Kidney (tissue), 14 donors: ENCODE measurements around the gene FSTL5. TPM values are rescaled to one million over a fixed set of nuclear protein-coding genes. Genes with fewer than 3 reads are reported as not detected.
A peak's percentile ranks its signal among the peaks of the same experiment; 100 is the strongest.

Experiments
- DNase-seq, 5 donors: peaks; one replicate each; pipeline ENCODE4 v3.0.0-alpha.2; 2013 to 2020
- FAIRE-seq: peaks from 2 replicates; lab custom pipeline; 2012; peaks lifted over from hg19 to GRCh38; lab: Jason Lieb, UNC
- H3K27ac ChIP-seq, 2 donors: one replicate each; pipeline ENCODE4 v1.7.0; 2013; ENCODE audit warnings: low read depth in 2 of 2, low read length in 2 of 2, inconsistent platforms in 1 of 2
- H3K27me3 ChIP-seq: one replicate; pipeline ENCODE4 v1.7.1; 2013; ENCODE audit warnings: low read length, inconsistent platforms; ENCODE audit not compliant: control insufficient read depth, insufficient read depth
- H3K36me3 ChIP-seq, 3 donors: one replicate each; pipeline versions ENCODE4 v1.7.0 to v1.7.1; 2013; ENCODE audit warnings: low read length in 3 of 3, control low read depth in 1 of 3, inconsistent platforms in 1 of 3; ENCODE audit not compliant: insufficient read depth in 3 of 3, control insufficient read depth in 2 of 3
- H3K4me1 ChIP-seq, 3 donors: one replicate each; pipeline versions ENCODE4 v1.7.0 to v1.7.1; 2013; ENCODE audit warnings: low read length in 3 of 3, inconsistent platforms in 1 of 3, low read depth in 1 of 3; ENCODE audit not compliant: control insufficient read depth in 2 of 3, insufficient read depth in 2 of 3
- H3K4me3 ChIP-seq, 3 donors: one replicate each; pipeline versions ENCODE4 v1.7.0 to v1.8.1; 2013; ENCODE audit warnings: low read length in 3 of 3, control low read depth in 1 of 3, inconsistent platforms in 1 of 3
- H3K9ac ChIP-seq, 3 donors: one replicate each; pipeline versions ENCODE4 v1.7.0 to v1.7.1; 2013; ENCODE audit warnings: low read length in 3 of 3, control low read depth in 1 of 3, inconsistent platforms in 1 of 3
- H3K9me3 ChIP-seq, 3 donors: one replicate each; pipeline versions ENCODE4 v1.7.0 to v1.7.1; 2013; ENCODE audit warnings: low read length in 3 of 3, control low read depth in 1 of 3, inconsistent platforms in 1 of 3; ENCODE audit not compliant: control insufficient read depth in 2 of 3, insufficient read depth in 1 of 3
- intact Hi-C: fragments of 100-400 bp; cut with DNase I; formaldehyde crosslinking; loops from one replicate; pipeline ENCODE4 v1.11.1; 2022
- polyA plus RNA-seq: library from polyadenylated mRNA; stranded (reverse); fragments of 350-450 nt; fragmentation: Illumina TruSeq; extraction: RNeasy Lipid Tissue Mini Kit (QIAGEN cat#74804); gene quantifications from one replicate; pipeline ENCODE4 v1.2.3, GENCODE V29; 2014; ENCODE audit warnings: low read depth, low replicate concordance; ENCODE audit not compliant: insufficient read depth
- total RNA-seq: library from RNA; stranded (reverse); fragmentation: NEBNext Ultra II Directional; extraction: Animal tissue kit (Norgen Biotek cat#: 25700); gene quantifications from one replicate; pipeline ENCODE4 v1.2.1, GENCODE V29; 2021
- TF ChIP-seq, protein P1 (sequence below): IDR thresholded peaks from 3 replicates; pipeline ENCODE4 v1.5.1; 2012; ENCODE audit warnings: mild to moderate bottlenecking, moderate library complexity, borderline replicate concordance; ENCODE audit not compliant: insufficient read depth; ENCODE audit errors: extremely low read depth
- donor health status: control.
- donor health status: control.
- donor health status: control.
- donor health status: control.
- donor health status: control.
- donor health status: DM: yes; HTN: yes; CAD: no.
- donor health status: Normal renal cell carcinoma (clear cell type).

FSTL5 gene
- total and polyA plus RNA-seq, 2 donors from 2014 or later, result 0.09 TPM; not detected in 1

DNA sequence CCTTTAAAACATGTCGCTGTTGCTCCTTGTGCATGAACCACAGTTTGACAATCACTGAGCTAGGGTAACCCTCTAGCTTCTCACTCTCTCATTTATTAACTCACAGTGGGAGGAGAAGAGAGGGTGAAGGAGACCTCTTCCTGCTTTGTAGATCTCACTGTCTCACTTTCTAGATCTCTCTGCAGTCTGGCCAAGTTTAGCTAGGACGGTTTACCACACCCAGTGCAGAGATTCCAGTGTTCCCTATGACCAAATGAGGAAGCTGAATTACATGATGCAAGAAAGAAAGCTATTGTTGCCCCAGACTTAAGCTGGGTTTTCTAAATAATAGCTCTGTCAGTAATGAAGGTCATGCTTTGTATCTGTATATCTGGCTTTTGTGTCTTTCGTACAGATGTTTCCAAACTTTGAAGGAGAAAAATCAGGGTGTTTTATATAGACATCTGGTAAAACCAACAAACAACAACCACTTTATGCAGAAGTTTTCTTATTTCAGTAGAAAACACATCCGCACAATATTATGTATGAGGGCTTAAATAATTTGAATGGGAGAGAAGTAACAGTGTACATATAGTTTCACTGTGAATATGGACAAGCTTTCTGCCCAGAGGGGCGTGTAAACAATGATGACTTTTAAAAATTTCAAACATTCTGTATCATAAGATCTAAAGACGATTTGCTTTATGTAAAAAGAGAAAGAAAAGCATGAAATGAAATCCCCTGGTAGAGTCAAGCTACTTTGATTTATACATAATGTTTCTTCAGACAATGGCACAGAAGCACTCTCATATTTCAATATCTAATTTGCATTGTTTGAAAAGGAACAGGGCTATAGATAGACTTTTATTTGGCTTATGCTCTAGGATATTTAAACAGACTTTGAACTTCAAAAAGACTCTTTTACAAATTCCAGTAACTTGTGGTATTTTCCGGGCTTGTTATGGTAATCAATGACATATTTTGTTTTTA, 582.3 kb downstream of the FSTL5 start:
- Histone ChIP-seq H3K4me1 (no peaks in the 10 kb centered on the region), H3K27me3 (no peaks in the 10 kb centered on the region), H3K27ac (no peak overlapping the region), H3K36me3 (no peaks in the 10 kb centered on the region), H3K9ac (no peak overlapping the region), H3K4me3 (no peak overlapping the region), H3K9me3 (no peaks in the 10 kb centered on the region)
- no peak for DNase-seq
- intact Hi-C loops, result no loop called here
- TF ChIP-seq, protein P1, sequence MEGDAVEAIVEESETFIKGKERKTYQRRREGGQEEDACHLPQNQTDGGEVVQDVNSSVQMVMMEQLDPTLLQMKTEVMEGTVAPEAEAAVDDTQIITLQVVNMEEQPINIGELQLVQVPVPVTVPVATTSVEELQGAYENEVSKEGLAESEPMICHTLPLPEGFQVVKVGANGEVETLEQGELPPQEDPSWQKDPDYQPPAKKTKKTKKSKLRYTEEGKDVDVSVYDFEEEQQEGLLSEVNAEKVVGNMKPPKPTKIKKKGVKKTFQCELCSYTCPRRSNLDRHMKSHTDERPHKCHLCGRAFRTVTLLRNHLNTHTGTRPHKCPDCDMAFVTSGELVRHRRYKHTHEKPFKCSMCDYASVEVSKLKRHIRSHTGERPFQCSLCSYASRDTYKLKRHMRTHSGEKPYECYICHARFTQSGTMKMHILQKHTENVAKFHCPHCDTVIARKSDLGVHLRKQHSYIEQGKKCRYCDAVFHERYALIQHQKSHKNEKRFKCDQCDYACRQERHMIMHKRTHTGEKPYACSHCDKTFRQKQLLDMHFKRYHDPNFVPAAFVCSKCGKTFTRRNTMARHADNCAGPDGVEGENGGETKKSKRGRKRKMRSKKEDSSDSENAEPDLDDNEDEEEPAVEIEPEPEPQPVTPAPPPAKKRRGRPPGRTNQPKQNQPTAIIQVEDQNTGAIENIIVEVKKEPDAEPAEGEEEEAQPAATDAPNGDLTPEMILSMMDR, result no peak
- no peak for FAIRE-seq

DNA sequence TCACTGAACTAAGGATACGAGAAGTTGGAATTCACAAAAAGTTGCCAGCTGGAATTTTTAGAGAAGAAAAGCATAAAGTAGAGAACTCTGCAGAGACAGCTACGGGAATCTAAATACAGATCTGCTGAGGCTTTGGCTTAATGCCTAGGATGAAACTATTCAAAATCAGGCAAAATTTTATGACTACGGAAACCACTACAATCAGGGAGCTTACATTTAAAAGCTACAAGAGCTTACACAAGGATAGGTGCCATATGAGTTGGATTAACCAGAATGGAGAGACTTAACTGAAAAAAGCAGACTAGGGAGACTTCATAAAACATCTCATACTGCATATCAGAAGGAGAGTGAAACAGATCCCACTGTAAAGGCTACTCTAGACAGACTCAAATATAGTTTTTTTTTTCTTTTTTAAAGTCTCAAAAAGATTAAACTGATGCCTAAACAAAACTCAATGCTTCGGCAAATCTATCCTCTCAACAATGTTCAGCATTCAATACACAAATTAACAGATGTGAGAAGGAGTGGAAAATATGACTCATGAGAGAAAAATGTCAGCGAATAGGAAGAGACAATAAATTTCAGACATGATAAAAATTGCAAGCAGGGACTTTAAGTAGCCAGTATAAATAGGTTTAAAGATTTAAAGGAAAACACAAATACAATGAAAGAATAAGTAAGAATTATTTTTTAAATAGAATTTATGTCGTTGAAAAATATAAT, 586.1 kb downstream of the FSTL5 start:
- TF ChIP-seq, protein P1, result no peak
- FAIRE-seq, result peak; percentile 42
- peak in 2 of 5 donors; percentile 7 to 35 for DNase-seq
- Histone ChIP-seq H3K4me1 (no peaks in the 10 kb centered on the region), H3K27me3 (no peaks in the 10 kb centered on the region), H3K36me3 (no peaks in the 10 kb centered on the region), H3K9ac (no peak overlapping the region), H3K27ac (no peak overlapping the region), H3K4me3 (no peak overlapping the region), H3K9me3 (no peaks in the 10 kb centered on the region)
- intact Hi-C loops, result no loop called here

DNA sequence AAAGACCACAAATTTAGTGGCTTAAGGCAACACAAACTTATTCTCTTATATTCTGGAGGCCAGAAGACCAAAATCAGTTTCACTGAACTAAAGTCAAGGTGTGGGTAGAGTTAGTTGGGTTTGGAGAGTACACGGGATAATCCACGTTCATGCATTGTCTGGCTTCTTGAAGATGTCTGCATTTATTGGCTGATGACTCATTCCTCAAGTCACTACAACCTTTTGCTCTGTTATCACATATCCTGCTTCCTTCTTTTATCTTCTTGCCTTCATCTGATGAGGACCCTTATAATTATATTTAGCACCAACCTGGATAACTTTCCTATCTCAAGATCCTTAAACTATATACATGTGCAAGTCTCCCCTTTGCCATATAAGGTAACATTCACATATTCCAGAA, 590.0 kb downstream of the FSTL5 start:
- intact Hi-C loops, result no loop called here
- no peak overlapping the region for H3K27ac ChIP-seq
- FAIRE-seq (no peak), DNase-seq (no peak)
- no peaks in the 10 kb centered on the region for H3K27me3 ChIP-seq
- no peaks in the 10 kb centered on the region for H3K4me1 ChIP-seq
- no peaks in the 10 kb centered on the region for H3K36me3 ChIP-seq
- no peaks in the 10 kb centered on the region for H3K9me3 ChIP-seq
- H3K4me3 ChIP-seq, result no peak overlapping the region
- no peak overlapping the region for H3K9ac ChIP-seq
- TF ChIP-seq, protein P1, result no peak
